Astrocyte (in vitro differentiated cells and primary cell): Measurements from ENCODE around the gene OR10AD1. TPM values are rescaled to one million over a fixed set of nuclear protein-coding genes. Genes with fewer than 3 reads are reported as not detected.
"Not testable (repeated sequence)": the region's sequence is repeated elsewhere in the genome, so short reads cannot be mapped to it uniquely, and the experiment has no call there.

ENCODE experiments used
- DNase-seq: peaks from one replicate; pipeline ENCODE4 v3.0.0-alpha.2; 2010; ENCODE audit warnings: low read depth
- FAIRE-seq: peaks from 2 replicates; lab custom pipeline; 2011; peaks lifted over from hg19 to GRCh38; lab: Jason Lieb, UNC
- H2AFZ ChIP-seq: 2 replicates; pipeline ENCODE4 v1.6.0; 2012; ENCODE audit warnings: low read depth, low read length, inconsistent platforms
- H3K27ac ChIP-seq: 2 replicates; pipeline ENCODE4 v1.5.1; 2011; ENCODE audit warnings: low read depth, low read length, inconsistent platforms
- H3K27me3 ChIP-seq: 2 replicates; pipeline ENCODE4 v1.6.0; 2011; ENCODE audit warnings: low read length, inconsistent platforms; ENCODE audit not compliant: insufficient read depth
- H3K36me3 ChIP-seq: 2 replicates; pipeline ENCODE4 v1.5.1; 2011; ENCODE audit warnings: low read length, inconsistent platforms; ENCODE audit not compliant: insufficient read depth
- H3K4me1 ChIP-seq: 2 replicates; pipeline ENCODE4 v1.5.1; 2011; ENCODE audit warnings: low read length, inconsistent platforms; ENCODE audit not compliant: insufficient read depth
- H3K4me2 ChIP-seq: 2 replicates; pipeline ENCODE4 v1.6.0; 2012; ENCODE audit warnings: low read length, inconsistent platforms
- H3K4me3 ChIP-seq: 2 replicates; pipeline ENCODE4 v1.5.1; 2011; ENCODE audit warnings: low read depth, mild to moderate bottlenecking, low read length, inconsistent platforms; ENCODE audit not compliant: insufficient read depth
- H3K79me2 ChIP-seq: 2 replicates; pipeline ENCODE4 v1.6.0; 2012; ENCODE audit warnings: mild to moderate bottlenecking, low read length, inconsistent platforms; ENCODE audit not compliant: insufficient read depth
- H3K9ac ChIP-seq: 2 replicates; pipeline ENCODE4 v1.6.0; 2012; ENCODE audit warnings: mild to moderate bottlenecking, low read length, inconsistent platforms
- H3K9me3 ChIP-seq: 2 replicates; pipeline ENCODE4 v1.5.1; 2012; ENCODE audit warnings: low read depth, mild to moderate bottlenecking, low read length, inconsistent platforms; ENCODE audit not compliant: insufficient read depth
- H4K20me1 ChIP-seq: 2 replicates; pipeline ENCODE4 v1.6.0; 2012; ENCODE audit warnings: low read length, inconsistent platforms; ENCODE audit not compliant: insufficient read depth
- H3K27ac Mint-ChIP-seq: one replicate; pipeline ENCODE4 v1.8.0; 2021; ENCODE audit warnings: mild to moderate bottlenecking, mixed read lengths; ENCODE audit not compliant: unreplicated experiment
- H3K27me3 Mint-ChIP-seq: one replicate; pipeline ENCODE4 v1.8.0; 2021; ENCODE audit warnings: low read depth, mixed read lengths; ENCODE audit not compliant: unreplicated experiment
- H3K36me3 Mint-ChIP-seq: one replicate; pipeline ENCODE4 v1.8.0; 2021; ENCODE audit warnings: low read depth, mixed read lengths; ENCODE audit not compliant: unreplicated experiment
- H3K4me1 Mint-ChIP-seq: one replicate; pipeline ENCODE4 v1.8.0; 2021; ENCODE audit warnings: low read depth, mixed read lengths; ENCODE audit not compliant: unreplicated experiment
- H3K4me3 Mint-ChIP-seq: one replicate; pipeline ENCODE4 v1.8.0; 2021; ENCODE audit warnings: mild to moderate bottlenecking, moderate library complexity, mixed read lengths; ENCODE audit not compliant: unreplicated experiment
- H3K9me3 Mint-ChIP-seq: one replicate; pipeline ENCODE4 v1.8.0; 2021; ENCODE audit warnings: mild to moderate bottlenecking, mixed read lengths; ENCODE audit not compliant: unreplicated experiment
- EZH2 ChIP-seq: IDR thresholded peaks from 2 replicates; pipeline ENCODE4 v1.6.1; 2012; ENCODE audit warnings: mild to moderate bottlenecking, low read length, inconsistent platforms; ENCODE audit not compliant: insufficient read depth
- total RNA-seq: library from RNA; stranded (reverse); gene quantifications from 2 replicates; pipeline ENCODE4 v1.2.1, GENCODE V29; 2021
- TF ChIP-seq, protein P1 (sequence below): IDR thresholded peaks from 2 replicates; pipeline ENCODE4 v1.5.1; 2011; ENCODE audit warnings: low read depth, mild to moderate bottlenecking, inconsistent platforms, low read length, moderate library complexity; ENCODE audit not compliant: insufficient read depth

Gene OR10AD1
- total RNA-seq, 1 donor from 2014 or later = not detected

DNA sequence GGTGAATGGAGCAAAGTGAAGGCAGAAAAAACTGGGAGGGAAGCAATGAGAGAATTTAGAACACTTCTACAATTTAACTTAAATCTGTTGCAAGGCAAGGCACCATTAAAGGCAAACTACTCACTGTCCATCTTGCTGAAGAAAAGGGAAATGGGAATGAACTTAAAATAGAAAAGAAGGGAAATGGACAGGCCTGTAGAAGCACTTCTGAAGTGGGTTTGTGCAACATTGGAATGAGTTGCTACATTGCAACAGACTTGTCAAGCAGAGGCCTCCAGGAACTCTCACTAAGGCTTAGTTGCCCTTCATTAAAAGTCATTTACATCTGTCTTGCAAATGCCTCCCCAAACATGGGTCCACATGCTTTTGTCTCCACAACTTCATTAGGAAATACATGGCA lies 13.7 kb upstream of the OR10AD1 start:
- Histone ChIP-seq H3K4me2 (no peak overlapping the region), H4K20me1 (no peaks in the 10 kb centered on the region), H2AFZ (no peak overlapping the region), H3K9ac (no peak overlapping the region), H3K79me2 (no peaks in the 10 kb centered on the region), H3K4me1 (no peaks in the 10 kb centered on the region), H3K27ac (no peak overlapping the region), H3K4me3 (no peak overlapping the region), H3K9me3 (no peaks in the 10 kb centered on the region), H3K27me3 (peaks cover 3% of the 10 kb centered on the region), H3K36me3 (no peaks in the 10 kb centered on the region)
- Mint-ChIP-seq H3K9me3 (no peaks in the 10 kb centered on the region), H3K27me3 (peaks cover 6% of the 10 kb centered on the region), H3K4me1 (no peaks in the 10 kb centered on the region), H3K4me3 (no peak overlapping the region), H3K27ac (no peak overlapping the region), H3K36me3 (no peaks in the 10 kb centered on the region)
- no peak for TF ChIP-seq EZH2
- TF ChIP-seq, protein P1, sequence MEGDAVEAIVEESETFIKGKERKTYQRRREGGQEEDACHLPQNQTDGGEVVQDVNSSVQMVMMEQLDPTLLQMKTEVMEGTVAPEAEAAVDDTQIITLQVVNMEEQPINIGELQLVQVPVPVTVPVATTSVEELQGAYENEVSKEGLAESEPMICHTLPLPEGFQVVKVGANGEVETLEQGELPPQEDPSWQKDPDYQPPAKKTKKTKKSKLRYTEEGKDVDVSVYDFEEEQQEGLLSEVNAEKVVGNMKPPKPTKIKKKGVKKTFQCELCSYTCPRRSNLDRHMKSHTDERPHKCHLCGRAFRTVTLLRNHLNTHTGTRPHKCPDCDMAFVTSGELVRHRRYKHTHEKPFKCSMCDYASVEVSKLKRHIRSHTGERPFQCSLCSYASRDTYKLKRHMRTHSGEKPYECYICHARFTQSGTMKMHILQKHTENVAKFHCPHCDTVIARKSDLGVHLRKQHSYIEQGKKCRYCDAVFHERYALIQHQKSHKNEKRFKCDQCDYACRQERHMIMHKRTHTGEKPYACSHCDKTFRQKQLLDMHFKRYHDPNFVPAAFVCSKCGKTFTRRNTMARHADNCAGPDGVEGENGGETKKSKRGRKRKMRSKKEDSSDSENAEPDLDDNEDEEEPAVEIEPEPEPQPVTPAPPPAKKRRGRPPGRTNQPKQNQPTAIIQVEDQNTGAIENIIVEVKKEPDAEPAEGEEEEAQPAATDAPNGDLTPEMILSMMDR = no peak
- no peak for FAIRE-seq
- no peak for DNase-seq

DNA sequence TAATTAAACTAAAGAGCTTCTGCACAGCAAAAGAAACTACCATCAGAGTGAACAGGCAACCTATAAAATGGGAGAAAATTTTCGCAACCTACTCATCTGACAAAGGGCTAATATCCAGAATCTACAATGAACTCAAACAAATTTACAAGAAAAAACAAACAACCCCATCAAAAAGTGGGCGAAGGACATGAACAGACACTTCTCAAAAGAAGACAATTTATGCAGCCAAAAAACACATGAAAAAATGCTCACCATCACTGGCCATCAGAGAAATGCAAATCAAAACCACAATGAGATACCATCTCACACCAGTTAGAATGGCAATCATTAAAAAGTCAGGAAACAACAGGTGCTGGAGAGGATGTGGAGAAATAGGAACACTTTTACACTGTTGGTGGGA lies 6.4 kb upstream of the OR10AD1 start:
- not testable (repeated sequence) for H3K4me3 Mint-ChIP-seq, FAIRE-seq, H3K4me3 ChIP-seq, DNase-seq, H3K27ac Mint-ChIP-seq, H3K4me2 ChIP-seq, H4K20me1 ChIP-seq, H3K27me3 Mint-ChIP-seq, H3K4me1 ChIP-seq, H3K4me1 Mint-ChIP-seq, H3K79me2 ChIP-seq, H3K9me3 ChIP-seq, H3K36me3 Mint-ChIP-seq, H3K9ac ChIP-seq, H3K27ac ChIP-seq, H2AFZ ChIP-seq, H3K36me3 ChIP-seq, H3K27me3 ChIP-seq
- H3K9me3 Mint-ChIP-seq = peaks cover 21% of the 10 kb centered on the region

- Histone ChIP-seq H3K27ac (no peak overlapping the region), H3K4me3 (no peak overlapping the region), H4K20me1 (no peaks in the 10 kb centered on the region), H3K9ac (no peak overlapping the region), H3K79me2 (no peaks in the 10 kb centered on the region), H3K36me3 (no peaks in the 10 kb centered on the region), H3K4me1 (peaks cover 5% of the 10 kb centered on the region), H3K27me3 (no peaks in the 10 kb centered on the region), H2AFZ (no peak overlapping the region), H3K9me3 (peaks cover 4% of the 10 kb centered on the region), H3K4me2 (no peak overlapping the region)
- H3K36me3 Mint-ChIP-seq = peaks cover 5% of the 10 kb centered on the region
- no peak overlapping the region for H3K4me3 Mint-ChIP-seq
- H3K9me3 Mint-ChIP-seq = peaks cover 25% of the 10 kb centered on the region
- FAIRE-seq = no peak
- H3K4me1 Mint-ChIP-seq = peaks cover 4% of the 10 kb centered on the region
- peaks cover 3% of the 10 kb centered on the region for H3K27me3 Mint-ChIP-seq
- DNase-seq = no peak
- H3K27ac Mint-ChIP-seq = no peak overlapping the region
- TF ChIP-seq, protein P1 = no peak
- TF ChIP-seq EZH2 = no peak
Observed at GRCh38 chr12:48202766-48203165, 326 bp downstream of the OR10AD1 start.
